ENCODE data around the gene CNOT6. TPM values are rescaled to one million over a fixed set of nuclear protein-coding genes. Genes with fewer than 3 reads are reported as not detected.

Gene CNOT6
- total and polyA plus RNA-seq, 4 donors: 6.2 to 17.6 (median 14.2) TPM

- no peak overlapping the region for H3K4me3 ChIP-seq (ENCODE audit: low read length in 2 of 2)
- H3K4me1 ChIP-seq (ENCODE audit: control insufficient read depth in 1 of 2, insufficient read depth in 2 of 2, low read length in 2 of 2): no peaks in the 10 kb centered on the region
- no peak overlapping the region for H3K27ac ChIP-seq (ENCODE audit: low read depth in 1 of 2, low read length in 2 of 2)
- ATAC-seq (ENCODE audit: low FRiP score): no peak
- WGBS, 2 donors: 89 to 91% methylated on average over 25 of the region's 25 CpGs
- H3K27me3 ChIP-seq (ENCODE audit: control insufficient read depth in 1 of 2, insufficient read depth in 2 of 2, low read length in 1 of 2): no peaks in the 10 kb centered on the region
- no peaks in the 10 kb centered on the region for H3K36me3 ChIP-seq (ENCODE audit: control insufficient read depth in 1 of 2, insufficient read depth in 2 of 2, low read length in 1 of 2)
- intact Hi-C loops (cut with DNase I): no loop called here
- DNase-seq: no peak
- no peaks in the 10 kb centered on the region for H3K9me3 ChIP-seq (ENCODE audit: control insufficient read depth, low read length)
Measured at GRCh38 chr5:180625791-180626660, 131.8 kb downstream of the CNOT6 start.

GRCh38 chr5:180626661-180627385, 132.6 kb downstream of the CNOT6 start:
- Histone ChIP-seq H3K4me3 (ENCODE audit: low read length in 2 of 2) (no peak overlapping the region), H3K27me3 (ENCODE audit: control insufficient read depth in 1 of 2, insufficient read depth in 2 of 2, low read length in 1 of 2) (no peaks in the 10 kb centered on the region), H3K27ac (ENCODE audit: low read depth in 1 of 2, low read length in 2 of 2) (no peak overlapping the region), H3K36me3 (ENCODE audit: control insufficient read depth in 1 of 2, insufficient read depth in 2 of 2, low read length in 1 of 2) (no peaks in the 10 kb centered on the region), H3K9me3 (ENCODE audit: control insufficient read depth, low read length) (no peaks in the 10 kb centered on the region), H3K4me1 (ENCODE audit: control insufficient read depth in 1 of 2, insufficient read depth in 2 of 2, low read length in 2 of 2) (no peaks in the 10 kb centered on the region)
- DNase-seq (no peak), ATAC-seq (ENCODE audit: low FRiP score) (no peak)
- 79 to 80% methylated on average over 15 of the region's 15 CpGs for WGBS, 2 donors
- intact Hi-C loops (cut with DNase I): no loop called here

- 85 to 89% methylated on average over 12 of the region's 12 CpGs for WGBS, 2 donors
- H3K9me3 ChIP-seq (ENCODE audit: control insufficient read depth, low read length): no peaks in the 10 kb centered on the region
- intact Hi-C loops (cut with DNase I): no loop called here
Measured at GRCh38 chr5:180627386-180628120, 133.4 kb downstream of the CNOT6 start.

More at GRCh38 chr5:180627386-180628120, 133.4 kb downstream of the CNOT6 start:
- ATAC-seq (ENCODE audit: low FRiP score): no peak
- Histone ChIP-seq H3K27me3 (ENCODE audit: control insufficient read depth in 1 of 2, insufficient read depth in 2 of 2, low read length in 1 of 2) (no peaks in the 10 kb centered on the region), H3K36me3 (ENCODE audit: control insufficient read depth in 1 of 2, insufficient read depth in 2 of 2, low read length in 1 of 2) (no peaks in the 10 kb centered on the region), H3K4me3 (ENCODE audit: low read length in 2 of 2) (no peak overlapping the region), H3K27ac (ENCODE audit: low read depth in 1 of 2, low read length in 2 of 2) (no peak overlapping the region), H3K4me1 (ENCODE audit: control insufficient read depth in 1 of 2, insufficient read depth in 2 of 2, low read length in 2 of 2) (no peaks in the 10 kb centered on the region)
- no peak for DNase-seq

Other genes starting within 250 kb of the CNOT6 start
- 10 to 100 TPM; 31.4 to 36.4 TPM for gene MAPK9, start 202.3 kb upstream of the CNOT6 start, total RNA-seq
- 10 to 100 TPM; 15.8 to 22.0 TPM for gene MAPK9, start 202.3 kb upstream of the CNOT6 start, polyA plus RNA-seq
- gene GFPT2, start 141.0 kb upstream of the CNOT6 start, total RNA-seq: 10 to 100 TPM; 60.1 to 60.2 TPM
- 1 to 10 TPM; 1.1 to 3.7 TPM for gene GFPT2, start 141.0 kb upstream of the CNOT6 start, polyA plus RNA-seq
- not detected for gene SCGB3A1, start 97.1 kb downstream of the CNOT6 start, total RNA-seq
- gene SCGB3A1, start 97.1 kb downstream of the CNOT6 start, polyA plus RNA-seq: 1 to 10 TPM in 1 of 2 donors, not detected in 1; 2.0 TPM
- 10 to 100 TPM; 13.7 to 22.1 TPM for gene FLT4, start 155.2 kb downstream of the CNOT6 start, total RNA-seq
- gene FLT4, start 155.2 kb downstream of the CNOT6 start, polyA plus RNA-seq: 1 to 10 TPM in 1 of 2 donors, under 1 TPM in 1; 0.13 to 1.6 TPM
- not detected for gene OR2Y1, start 245.7 kb downstream of the CNOT6 start, total RNA-seq
- not detected for gene OR2Y1, start 245.7 kb downstream of the CNOT6 start, polyA plus RNA-seq